HG02970 (cell line): ENCODE results near the gene ASXL1.
"Not testable (repeated sequence)": the region's sequence is repeated elsewhere in the genome, so short reads cannot be mapped to it uniquely, and the experiment has no call there.

ENCODE experiments used
- ATAC-seq: cut with Tn5 transposase; IDR thresholded peaks from one replicate; pipeline ENCODE4 v1.9.1; 2021; ENCODE audit warnings: mild to moderate bottlenecking, moderate library complexity, moderate number of reproducible peaks; ENCODE audit not compliant: unreplicated experiment, low FRiP score

ASXL1 gene

GRCh38 chr20:32462900-32463641 lies 104.9 kb downstream of the ASXL1 start:
- no peak for ATAC-seq

GRCh38 chr20:32463642-32464400 lies 105.7 kb downstream of the ASXL1 start:
- no peak for ATAC-seq

- no peak for ATAC-seq
These were observed 106.4 kb downstream of the ASXL1 start for GRCh38 chr20:32464401-32465091.

- ATAC-seq = no peak
These were observed 107.2 kb downstream of the ASXL1 start for GRCh38 chr20:32465092-32465900.

- ATAC-seq = not testable (repeated sequence)
These were observed 108.0 kb downstream of the ASXL1 start for GRCh38 chr20:32465901-32466675.

- no peak for ATAC-seq
These were observed 108.8 kb downstream of the ASXL1 start for GRCh38 chr20:32466739-32467505.

- no peak for ATAC-seq
These were observed 109.6 kb downstream of the ASXL1 start for GRCh38 chr20:32467506-32468312.

GRCh38 chr20:32468313-32468640 lies 110.1 kb downstream of the ASXL1 start:
- no peak for ATAC-seq

GRCh38 chr20:32468860-32469259 lies 110.7 kb downstream of the ASXL1 start:
- ATAC-seq = no peak

GRCh38 chr20:32470025-32470861 lies 112.1 kb downstream of the ASXL1 start:
- no peak for ATAC-seq

GRCh38 chr20:32470940-32471339 lies 112.8 kb downstream of the ASXL1 start:
- no peak for ATAC-seq

- ATAC-seq = no peak
These were observed 114.6 kb downstream of the ASXL1 start for GRCh38 chr20:32472581-32473207.

GRCh38 chr20:32473231-32474008 lies 115.3 kb downstream of the ASXL1 start:
- no peak for ATAC-seq

- no peak for ATAC-seq
These were observed 116.0 kb downstream of the ASXL1 start for GRCh38 chr20:32474009-32474716.

- ATAC-seq = no peak
These were observed 116.5 kb downstream of the ASXL1 start for GRCh38 chr20:32474717-32474966.
